Dedifferentiated amniotic fluid mesenchymal stem cell (primary cell): ENCODE data around the gene MDK.
"Not testable (repeated sequence)": the region's sequence is repeated elsewhere in the genome, so short reads cannot be mapped to it uniquely, and the experiment has no call there.

ENCODE experiments used
- DNase-seq: peaks from one replicate; pipeline ENCODE4 v3.0.0-alpha.2; 2016; ENCODE audit errors: extremely low spot score

MDK gene

GRCh38 chr11:46367244-46367915, 14.1 kb upstream of the MDK start:
- DNase-seq: no peak

DNA sequence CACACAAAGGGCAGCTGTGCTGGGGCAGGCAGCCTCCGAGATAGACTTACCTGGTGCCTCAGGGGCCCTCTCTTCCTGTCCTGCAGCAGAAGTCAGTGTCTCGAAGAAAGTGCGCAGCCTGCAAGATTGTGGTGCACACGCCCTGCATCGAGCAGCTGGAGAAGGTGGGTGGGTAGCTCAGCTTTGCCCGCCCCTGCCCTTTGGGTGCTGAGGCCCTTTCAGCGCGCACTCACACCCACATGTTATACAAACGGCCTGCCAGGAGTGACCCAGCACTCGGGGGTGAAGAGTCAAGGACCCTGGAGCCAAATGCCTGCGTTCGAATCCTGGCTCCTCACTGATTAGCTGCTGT, 13.6 kb upstream of the MDK start:
- DNase-seq: no peak

GRCh38 chr11:46369458-46370152, 11.9 kb upstream of the MDK start:
- DNase-seq: peak; percentile 55

DNA sequence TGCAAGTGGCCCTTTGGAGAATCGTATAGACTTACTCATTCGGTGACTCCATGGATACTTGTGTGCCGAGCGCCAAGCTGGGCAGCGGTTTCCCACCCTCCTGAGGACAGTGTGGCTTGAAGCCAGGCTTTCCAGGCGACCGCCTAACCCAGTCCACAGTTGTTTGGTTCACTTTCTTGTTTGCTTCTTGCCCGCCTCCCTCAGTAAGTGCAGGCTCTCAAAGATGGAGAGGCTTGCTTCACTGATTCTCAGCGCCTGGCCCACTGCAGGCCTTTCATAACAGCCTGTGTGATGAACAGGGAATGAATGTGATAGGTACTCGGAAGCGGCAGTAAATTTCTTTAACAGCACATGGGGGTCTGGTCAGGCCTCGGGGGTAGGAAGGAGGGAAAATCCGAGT, 11.2 kb upstream of the MDK start:
- no peak for DNase-seq

DNA sequence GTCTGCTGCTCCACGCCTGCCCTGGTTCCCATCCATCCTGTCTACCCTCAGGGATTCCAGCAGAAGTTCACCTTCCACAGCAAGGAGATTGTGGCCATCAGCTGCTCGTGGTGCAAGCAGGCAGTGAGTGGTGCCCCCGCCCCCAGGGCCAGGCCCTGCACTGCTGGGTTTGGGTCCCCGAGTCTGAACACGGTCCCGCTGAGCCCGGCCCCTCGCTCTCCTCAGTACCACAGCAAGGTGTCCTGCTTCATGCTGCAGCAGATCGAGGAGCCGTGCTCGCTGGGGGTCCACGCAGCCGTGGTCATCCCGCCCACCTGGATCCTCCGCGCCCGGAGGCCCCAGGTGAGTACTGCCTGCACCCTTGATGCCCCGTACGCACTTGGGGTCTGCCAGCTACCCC, 10.2 kb upstream of the MDK start:
- DNase-seq: not testable (repeated sequence)

GRCh38 chr11:46372086-46372485, 9.4 kb upstream of the MDK start:
- no peak for DNase-seq

GRCh38 chr11:46372501-46372900, 9.0 kb upstream of the MDK start:
- not testable (repeated sequence) for DNase-seq

- no peak for DNase-seq
These were observed 7.4 kb upstream of the MDK start for GRCh38 chr11:46373787-46374740.

DNA sequence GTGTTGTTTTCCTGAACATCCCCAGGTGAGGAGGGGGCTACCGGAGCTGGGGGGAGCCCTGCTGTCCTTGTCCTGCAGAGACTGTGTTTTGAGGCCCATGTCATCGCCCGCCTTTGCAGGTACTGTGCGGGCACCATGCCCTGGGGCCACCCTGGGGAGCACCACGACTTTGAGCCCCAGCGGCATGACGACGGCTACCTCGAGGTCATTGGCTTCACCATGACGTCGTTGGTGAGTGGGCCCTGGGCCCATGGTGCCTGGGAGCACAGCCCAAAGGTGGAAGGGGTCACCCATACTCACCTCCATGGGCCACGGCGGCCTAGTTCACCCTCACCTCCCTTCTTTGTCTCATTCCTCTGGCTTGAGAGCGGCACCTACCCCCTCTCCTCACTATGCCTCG, 6.7 kb upstream of the MDK start:
- no peak for DNase-seq

- DNase-seq: no peak
These were observed 5.9 kb upstream of the MDK start for GRCh38 chr11:46375392-46376101.

DNA sequence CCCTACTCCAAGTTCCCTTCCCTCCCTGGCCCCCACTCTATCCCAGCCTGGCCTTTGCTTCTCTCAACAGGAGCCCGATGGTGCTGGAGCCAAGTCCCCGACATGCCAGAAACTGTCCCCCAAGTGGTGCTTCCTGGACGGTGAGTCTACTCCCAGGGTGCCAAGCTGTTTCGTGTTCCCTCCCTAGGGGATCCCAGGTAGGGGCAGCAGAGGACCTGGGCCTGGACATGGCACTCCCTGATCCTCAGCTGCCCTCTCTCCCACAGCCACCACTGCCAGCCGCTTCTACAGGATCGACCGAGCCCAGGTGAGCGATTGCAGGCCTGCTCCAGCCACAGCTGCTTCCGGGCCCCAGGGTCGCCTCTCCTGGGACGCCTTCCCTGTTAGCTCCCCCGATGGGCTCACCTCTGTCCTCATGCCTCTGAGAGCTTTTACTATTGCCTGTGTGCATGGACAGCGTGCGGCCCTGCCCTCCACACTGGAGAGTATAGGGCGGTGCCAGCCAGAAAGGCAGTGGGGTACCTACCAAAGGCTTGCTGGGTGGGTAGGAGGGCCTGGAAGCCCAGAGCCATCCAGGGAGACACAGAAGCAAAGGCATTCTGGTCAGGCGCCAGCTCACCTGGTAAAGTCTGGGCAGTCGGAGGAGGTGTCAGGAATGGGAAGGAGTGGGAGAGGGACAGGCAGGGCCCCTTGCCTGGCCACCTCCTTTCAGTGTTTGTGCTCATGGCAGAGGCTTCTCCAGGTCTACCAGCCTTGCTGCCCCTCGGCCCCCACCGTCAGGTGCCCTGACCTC, 5.0 kb upstream of the MDK start:
- no peak for DNase-seq

- DNase-seq: no peak
These were observed 4.2 kb upstream of the MDK start for GRCh38 chr11:46377290-46377689.

DNA sequence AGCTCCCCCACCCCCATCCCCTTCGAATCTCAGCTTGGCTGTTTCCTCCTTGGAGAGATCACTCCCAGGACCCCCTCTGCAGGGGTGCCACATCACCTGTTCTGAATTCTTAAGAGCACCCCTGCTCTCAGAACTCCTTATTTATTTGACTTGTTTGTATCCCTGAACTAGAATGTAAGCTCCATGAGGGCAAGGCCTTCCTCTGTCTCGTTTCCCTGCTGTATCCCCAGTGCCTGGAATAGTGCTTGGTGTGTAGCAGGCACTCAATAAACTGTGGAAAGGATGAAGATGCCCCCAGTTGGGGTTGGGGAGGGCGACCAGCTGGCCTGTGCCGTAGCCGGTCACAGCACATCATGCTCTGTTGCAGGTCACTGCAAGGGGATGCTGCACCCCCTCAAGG, 3.6 kb upstream of the MDK start:
- DNase-seq: no peak

DNA sequence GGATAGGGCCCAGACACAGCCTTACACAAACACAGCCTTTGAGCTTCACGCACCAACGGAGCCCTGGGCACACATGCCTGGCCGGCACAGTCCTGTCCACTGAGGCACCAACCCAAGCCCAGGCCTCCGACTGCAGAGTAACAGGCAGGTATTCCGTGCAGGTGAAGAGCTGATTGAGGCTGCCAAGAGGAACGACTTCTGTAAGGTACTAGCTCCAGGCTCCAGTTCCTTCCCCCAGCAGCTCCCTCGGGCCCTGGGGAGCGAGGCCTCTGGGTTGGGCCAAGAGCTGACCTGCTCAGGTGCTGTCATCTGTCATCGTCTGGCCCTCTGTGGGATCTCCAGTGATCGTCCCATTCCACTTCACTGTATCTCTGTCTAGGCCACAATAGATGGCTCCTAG, 3.2 kb upstream of the MDK start:
- DNase-seq: no peak

- DNase-seq: no peak
These were observed 2.5 kb upstream of the MDK start for GRCh38 chr11:46378811-46379481.

- DNase-seq: not testable (repeated sequence)
These were observed 1.8 kb upstream of the MDK start for GRCh38 chr11:46379482-46380293.

DNA sequence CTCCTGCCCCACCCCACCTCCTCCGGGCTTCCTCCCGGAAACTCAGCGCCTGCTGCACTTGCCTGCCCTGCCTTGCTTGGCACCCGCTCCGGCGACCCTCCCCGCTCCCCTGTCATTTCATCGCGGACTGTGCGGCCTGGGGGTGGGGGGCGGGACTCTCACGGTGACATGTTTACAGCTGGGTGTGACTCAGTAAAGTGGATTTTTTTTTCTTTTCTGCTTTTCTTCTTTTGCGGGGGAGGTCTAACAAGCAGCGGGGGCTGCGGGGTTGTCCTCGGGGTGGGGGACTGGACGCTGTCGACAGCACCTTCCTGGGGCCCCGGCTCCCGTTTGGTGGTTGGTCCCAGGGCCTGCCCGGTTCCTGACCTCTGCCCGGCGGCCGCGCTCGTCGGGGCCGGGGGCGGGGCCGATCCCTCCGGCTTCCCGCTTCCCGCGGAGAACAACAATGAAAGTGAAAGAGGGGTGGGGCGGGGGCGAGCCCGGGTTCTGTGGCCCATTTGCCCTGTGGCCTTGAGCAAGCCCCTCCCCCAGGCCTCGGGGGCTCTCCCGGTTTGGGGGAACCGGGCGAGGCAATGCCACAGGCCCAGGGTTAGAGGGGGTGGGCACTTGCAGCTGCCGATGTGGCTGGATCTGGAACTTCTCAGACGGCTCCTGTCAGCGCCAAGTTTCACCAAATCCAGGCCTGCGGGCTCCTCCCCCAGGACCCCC, 975 bp upstream of the MDK start:
- DNase-seq: no peak

DNA sequence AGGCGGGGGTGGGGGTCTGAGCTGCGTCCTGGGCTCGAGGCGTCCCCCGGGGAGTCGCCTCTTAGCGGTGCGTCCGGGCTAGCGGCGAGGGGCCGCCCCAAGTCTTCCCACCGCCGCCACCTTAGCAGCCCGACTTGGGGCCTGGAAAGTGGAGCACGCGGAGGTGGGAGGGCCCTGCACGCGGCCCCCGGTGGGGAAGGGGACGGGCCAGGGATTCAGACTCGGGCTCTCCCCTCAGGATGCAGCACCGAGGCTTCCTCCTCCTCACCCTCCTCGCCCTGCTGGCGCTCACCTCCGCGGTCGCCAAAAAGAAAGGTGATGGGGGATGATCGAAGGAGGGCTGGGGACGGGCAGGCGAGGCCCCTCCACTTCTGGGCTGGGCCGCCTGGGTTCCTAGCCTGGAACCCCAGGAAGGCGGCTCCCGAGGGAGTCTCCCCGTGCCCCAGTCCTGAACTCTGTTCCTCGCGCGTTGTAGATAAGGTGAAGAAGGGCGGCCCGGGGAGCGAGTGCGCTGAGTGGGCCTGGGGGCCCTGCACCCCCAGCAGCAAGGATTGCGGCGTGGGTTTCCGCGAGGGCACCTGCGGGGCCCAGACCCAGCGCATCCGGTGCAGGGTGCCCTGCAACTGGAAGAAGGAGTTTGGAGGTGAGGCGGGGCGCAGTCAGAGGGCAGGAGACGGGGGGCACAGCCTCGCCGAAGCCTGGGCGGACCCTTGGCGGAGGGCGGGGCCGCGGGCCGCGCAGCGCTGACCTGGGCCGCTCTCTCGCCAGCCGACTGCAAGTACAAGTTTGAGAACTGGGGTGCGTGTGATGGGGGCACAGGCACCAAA, 563 bp downstream of the MDK start:
- no peak for DNase-seq
